ENCODE measurements around the gene OCRL.
A peak's percentile ranks its signal among the peaks of the same experiment; 100 is the strongest.

The OCRL gene

DNA sequence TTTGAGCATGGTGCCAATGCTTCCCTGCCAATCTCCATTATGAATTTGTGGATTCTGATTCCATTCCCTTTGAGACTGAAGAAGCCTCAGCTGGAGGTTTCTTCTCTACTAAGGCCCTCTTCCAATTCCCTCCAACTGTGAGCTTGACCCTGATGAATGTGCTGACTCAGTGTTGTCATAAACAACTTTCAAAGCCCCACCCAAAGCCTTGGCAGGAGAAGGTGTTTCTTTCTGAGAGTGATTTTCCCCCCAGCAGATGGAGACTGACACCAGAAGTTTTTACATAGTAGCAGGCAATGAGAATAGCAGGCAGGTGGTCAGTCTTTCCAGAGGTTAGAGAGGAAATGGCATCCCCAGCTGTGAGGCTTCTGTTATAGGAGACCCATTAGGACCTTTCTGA lies 53.1 kb downstream of the OCRL start:
- no peak for DNase-seq

DNA sequence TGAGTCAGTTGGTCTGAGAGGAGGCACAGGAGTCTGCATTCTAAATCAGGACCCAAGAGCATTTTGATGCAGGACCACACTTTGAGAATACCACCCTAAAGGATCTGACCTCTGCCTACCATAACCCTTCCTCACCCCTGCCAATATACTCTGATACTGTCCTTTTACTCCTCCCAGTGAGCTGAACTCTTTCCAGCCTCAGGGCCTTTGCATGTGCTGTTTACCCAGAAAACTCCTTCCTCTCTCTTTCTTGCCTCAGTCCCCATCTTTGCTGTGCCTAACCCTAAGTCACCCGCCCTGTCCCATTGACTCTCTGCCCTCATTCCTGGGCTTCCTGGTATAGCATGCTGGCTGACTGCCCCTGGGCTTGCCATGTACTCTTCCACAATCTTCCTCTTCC lies 54.7 kb downstream of the OCRL start:
- no peak for DNase-seq

DNA sequence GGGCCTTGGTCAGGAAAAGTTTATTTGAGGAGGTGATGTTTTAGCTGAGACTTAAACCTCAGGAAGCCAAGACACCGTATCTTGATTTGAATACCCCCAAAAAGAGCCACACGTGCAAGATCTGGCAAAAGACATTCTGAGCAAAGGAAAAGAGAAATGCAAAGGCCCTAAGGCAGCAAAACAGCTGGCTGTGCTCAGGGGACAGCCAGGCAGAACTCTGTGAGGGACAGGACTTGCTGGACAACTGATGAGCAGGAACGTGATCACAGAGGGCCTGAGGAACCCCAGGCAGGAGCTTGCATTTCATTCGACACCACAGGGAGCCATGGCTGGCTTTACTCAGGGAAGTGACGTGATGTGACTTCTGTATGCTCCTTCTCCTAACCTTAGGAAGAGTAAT lies 56.0 kb downstream of the OCRL start:
- DNase-seq, result no peak

DNA sequence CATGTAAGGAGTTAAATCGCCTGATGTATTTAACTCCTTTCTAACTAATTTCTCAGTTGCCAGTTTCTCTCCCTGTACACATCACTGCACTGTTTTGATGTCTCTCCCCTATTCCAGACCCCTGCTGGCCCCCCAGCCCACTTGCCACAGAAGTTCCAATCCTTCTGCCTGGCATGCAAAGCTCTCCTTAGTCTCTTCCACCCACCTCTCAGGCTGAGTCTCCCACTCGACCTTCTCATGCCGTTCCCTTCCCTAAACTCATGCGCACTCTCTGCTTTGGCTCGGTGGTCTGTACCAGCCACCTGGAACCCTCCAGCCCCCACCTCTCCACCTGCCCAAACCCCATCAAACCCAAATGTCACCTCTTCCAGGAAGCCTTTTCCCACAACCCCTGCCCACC lies 57.8 kb downstream of the OCRL start:
- DNase-seq, result no peak

DNA sequence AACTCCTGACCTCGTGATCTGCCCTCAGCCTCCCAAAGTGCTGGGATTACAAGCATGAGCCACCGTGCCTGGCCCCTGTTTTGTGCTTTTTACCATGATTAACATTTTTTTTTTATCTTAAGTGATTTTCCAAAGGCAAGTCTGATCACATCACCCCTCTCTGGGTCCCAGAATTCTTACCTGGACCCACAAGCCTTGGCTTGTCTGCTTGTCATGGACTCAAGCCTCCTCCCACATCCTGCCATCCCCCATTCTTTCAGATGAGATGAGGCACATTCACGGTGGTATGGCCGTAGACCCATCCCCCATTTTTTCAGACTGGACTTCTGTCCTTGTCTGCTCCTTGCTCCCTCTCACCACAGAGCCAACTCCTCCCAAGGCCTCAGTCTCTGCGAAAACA lies 59.4 kb downstream of the OCRL start:
- DNase-seq, result no peak

DNA sequence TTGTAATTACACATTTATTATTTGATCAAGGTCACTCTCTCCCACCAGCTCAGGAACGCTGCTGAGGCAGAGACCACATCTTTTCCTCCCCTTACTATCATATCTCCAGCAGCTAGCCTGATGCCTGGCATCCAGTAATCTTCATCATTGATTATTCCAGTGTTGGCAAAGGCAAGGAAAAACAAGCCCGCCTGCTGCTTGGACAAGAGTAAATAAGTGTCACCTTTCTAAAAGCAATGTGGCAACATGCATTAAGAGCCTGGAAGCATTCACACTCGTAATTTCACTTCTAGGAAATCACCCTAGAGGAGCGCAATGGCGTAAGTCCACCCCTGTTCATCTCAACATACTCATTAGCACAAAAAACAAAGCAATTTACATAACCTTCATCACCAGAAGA lies 59.9 kb downstream of the OCRL start:
- DNase-seq, result no peak

DNA sequence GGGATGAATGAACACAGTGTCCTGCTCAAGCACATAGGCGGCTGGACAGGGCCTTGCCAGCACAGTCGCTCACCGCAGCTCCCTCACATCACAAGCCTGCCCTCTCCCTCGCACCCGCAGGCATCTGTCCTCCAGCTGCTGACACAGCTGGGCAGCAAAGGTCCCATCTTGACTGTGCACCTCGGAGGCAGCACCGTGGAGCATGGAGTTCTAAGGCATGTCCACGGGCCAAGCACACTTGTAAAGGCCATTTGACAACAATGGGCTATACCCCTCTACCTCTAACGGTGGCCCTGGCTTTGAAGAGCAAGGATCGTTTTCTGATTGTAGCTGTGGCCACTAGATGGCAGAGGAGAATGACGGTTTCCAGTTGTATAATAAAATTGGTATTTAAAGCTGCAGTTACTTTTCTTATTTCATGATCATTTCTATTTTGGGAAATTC lies 60.9 kb downstream of the OCRL start:
- no peak for DNase-seq

DNA sequence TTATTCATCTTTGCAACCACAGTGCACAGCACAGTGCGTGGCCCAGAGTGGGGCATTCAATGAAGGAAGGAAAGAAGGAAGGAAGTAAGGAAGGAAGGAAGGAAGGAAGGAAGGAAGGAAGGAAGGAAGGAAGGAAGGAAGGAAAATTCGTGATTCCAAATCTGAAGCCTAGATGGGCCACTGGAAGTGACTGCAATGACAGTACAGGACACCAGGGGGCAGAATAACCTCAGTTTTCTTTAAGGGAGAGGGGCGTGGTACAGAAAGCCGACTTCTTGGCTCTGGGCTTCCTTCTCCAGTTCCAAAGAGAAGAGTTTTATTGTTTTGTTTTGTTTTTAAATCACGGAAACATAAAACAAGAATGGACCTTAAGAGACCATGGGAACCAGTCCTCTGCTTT lies 66.9 kb downstream of the OCRL start:
- DNase-seq, result peak; percentile 20

DNA sequence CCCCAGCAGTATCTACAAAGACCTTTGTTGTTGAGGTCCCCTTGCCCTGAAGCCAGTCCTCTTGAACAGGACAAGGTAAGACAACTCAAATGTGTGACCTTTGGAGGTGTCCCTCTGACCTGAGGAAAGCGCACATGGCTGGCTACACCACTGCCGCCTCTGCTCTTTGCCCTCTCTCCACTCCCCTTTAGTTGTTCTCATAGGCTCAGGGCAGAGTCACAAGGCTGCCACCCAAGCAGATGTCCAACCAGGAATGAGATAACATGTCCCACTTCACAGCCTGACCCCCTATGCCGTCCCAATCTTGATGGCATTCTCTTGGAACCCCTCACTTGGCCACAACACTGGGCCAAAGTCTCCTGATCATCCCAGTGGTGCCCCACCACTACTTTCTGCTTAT lies 68.4 kb downstream of the OCRL start:
- DNase-seq, result no peak

DNA sequence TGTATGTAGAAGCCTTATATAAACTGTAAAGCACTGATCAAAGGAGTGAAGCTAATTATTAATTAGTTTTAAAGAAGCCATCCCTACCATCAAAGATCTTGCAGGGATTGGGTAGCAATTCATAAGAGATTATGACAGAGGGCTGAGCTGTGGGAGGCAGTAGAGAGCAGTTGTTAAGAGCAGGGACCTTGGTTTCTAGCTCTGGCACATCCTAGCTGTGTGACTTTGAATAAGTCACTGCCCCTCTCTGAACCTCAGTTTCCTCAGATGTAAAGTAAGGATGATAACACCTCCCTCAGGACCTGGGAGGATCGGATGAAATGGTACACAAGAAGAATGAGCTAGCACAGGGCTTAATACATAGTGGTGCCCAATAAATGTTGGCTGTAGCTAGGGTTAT lies 69.3 kb downstream of the OCRL start:
- DNase-seq, result no peak

DNA sequence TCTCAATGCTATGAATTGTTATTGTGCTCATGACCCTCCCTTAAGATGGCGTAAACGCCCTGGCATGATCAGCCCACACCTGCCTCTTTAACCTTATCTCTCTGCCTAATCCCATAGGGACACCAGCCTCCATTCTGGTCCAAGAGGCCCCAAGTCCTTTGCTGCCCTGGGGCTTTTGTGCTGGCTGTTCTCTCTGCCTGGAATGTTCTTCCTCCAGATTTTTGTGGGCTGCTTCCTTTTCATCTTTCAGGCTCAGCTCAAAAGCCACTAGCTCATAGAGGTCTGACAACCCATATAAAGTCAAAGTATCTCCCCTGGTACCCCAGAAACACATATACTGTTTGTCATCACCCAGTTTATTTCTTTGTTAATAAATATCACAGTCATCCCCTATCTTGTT lies 72.3 kb downstream of the OCRL start:
- no peak for DNase-seq

DNA sequence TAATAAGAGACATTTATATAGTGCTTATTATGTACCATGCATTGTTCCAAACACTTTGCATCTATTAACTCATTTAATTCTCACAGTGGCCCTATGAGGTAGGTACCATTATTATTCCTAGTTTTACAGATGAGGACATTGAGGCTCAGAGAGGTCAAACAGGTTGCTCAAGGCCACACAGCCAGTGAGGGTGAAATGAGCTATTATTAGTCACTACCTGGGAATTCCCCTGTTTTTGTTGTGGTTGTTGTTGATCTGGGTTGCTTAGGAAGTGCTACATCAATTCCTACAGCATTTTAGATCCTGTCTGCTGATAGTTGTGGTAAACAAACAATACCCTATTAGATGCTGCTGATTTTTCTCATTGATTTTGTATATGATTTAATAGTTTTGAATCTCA lies 73.5 kb downstream of the OCRL start:
- DNase-seq, result no peak

DNA sequence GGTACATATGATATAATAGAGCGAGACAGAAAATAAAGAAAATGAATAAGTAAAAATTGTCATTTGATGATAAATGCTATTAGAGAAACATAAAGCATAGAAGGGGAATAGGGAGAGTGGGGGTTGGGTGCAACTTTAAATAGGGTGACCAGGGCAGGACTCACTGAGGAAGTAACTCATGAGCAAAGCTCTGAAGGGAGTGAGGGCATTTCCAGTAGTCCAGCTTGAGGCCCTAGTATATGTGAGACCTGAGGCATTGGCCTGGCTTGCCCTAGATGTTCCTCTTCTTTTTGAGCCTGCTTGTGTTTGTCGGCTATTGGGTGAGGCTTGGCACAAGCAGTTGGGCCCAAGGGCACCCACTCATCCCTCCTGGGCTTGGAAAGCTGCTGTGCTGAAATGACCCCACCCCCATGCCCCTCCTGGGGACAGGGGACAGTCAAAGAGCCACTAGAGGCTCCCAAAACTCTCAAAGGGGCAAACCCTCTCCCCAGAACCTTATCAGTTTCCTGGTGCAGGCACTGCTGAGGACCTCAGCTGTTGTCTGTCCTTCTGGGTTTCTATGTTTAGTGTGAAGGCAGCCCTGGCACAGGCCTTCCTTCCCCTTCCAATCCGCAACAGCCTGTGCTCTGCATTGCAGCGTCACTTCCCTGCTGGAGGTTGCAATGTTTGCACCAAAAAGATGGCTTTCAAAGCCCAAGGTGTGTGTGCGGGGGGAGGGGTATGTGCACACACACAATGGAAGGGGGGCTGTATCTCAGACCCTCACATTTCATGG lies 74.6 kb downstream of the OCRL start:
- no peak for DNase-seq

DNA sequence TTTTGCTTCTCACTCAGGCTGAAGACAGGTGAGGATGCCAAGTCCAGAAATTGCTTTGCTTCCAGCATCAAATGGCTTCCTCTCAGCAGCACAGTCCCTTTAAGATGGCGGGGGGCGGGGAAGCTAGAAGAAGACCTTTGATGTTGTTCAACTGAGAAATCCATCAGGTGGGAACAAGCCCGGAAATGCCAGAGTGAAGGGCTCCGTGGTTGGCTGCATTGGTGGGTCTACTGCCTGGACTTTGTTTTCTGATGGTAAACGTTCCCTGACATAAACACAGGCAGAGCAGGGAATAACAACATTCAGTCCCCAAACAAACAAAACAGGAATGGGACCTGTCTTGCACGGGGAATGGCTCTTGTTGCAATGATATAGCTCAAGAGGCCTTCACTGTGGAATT lies 77.4 kb downstream of the OCRL start:
- no peak for DNase-seq

DNA sequence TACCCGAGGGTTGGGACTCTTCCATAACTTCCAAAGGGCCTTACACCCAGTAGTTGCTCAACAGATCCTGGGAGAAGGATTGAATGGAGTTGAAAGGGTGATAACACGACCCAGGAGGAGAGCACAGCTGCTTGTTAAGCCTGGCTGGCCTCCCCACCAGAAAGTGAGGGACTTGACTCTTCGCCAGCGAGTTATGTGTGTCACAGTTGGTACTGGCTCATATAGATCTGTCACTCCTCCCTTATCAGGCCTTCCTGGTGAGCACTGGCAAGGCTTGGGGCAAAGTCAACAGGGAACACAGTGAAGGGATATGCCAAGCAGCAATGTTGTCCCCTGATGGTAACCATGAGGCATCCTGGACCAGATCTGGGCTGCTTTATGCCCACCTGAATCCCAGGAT lies 78.9 kb downstream of the OCRL start:
- DNase-seq, result no peak

DNA sequence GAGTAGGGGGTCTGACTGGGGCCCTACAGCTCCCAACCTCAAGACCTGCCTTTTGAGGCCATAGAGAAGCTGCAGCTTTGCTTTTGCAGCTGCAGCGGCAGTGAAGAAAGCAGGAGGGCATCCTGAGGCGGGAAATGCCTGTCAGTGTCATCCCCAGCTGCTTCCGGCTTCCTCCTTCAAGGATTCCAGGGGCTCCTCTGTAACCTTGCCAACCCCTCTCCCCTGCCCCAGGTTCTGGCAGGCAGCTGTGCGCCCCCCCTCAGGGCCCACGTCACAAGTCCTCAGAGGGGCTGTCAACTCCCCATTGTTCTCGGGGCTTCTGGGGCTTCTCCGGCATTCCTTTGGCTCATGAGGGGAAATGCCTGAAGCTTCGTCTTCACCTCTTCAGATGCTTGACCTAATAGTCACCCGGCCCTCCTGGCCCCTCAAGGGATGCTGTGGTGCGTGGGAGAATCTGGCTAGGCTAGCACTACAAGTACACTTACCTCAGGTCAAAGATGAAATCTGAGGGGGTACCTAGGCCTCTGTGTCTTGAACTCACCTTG lies 82.8 kb downstream of the OCRL start:
- DNase-seq, result no peak

DNA sequence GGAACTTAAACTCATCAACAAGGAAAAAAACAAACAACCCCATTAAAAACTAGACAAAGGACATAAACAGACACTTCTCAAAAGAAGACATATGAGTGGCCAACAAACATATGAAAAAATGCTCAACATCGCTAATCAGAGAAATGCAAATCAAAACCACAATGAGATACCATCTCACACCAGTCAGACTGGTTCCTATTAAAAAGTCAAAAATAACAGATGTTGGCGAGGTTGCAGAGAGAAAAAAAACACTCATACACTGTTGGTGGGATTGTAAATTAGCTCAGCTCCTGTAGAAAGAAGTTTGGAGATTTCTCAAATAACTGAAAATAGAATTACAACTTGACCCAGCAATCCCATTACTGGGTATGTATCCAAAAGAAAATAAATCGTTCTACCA lies 86.0 kb downstream of the OCRL start:
- DNase-seq, result no peak

DNA sequence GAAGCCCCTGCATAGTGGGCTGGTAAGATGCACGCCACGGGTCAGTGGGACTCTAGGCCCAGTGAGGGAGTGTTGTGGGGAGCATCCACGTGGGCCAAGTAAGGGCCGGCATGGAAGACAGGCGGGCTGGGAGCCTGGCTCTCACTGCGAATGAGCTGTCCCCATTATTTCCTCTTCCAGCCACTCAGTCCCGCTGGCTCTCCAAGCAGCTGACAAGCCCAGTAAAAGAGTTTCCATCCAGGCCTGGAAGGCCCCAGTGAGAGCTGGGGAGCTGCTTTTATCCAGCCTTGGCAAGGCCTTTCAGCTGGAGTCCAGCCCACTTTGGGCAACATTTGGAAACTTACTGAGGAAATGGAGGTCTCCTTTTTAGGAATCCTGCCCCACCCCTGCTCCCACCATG lies 89.8 kb downstream of the OCRL start:
- DNase-seq, result no peak

DNA sequence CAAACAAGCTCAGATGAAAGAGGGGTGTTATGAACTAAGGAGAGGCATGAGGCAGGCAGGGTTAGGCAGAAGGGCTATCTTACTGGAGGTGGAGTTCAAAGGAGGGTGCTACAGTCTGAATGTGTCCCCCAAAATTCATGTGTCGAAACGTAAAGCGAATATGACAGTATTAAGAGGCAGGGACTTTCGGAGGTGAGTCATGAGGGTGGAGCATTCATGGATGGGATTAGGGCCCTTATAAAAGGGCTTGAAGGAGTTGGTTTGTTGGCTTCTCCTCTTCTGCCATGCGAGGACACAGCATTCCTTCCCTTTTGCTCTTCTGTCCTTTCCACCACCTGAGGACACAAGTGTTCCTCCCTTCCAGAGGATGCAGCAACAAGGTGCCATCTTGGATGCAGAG lies 91.8 kb downstream of the OCRL start:
- DNase-seq, result no peak

DNA sequence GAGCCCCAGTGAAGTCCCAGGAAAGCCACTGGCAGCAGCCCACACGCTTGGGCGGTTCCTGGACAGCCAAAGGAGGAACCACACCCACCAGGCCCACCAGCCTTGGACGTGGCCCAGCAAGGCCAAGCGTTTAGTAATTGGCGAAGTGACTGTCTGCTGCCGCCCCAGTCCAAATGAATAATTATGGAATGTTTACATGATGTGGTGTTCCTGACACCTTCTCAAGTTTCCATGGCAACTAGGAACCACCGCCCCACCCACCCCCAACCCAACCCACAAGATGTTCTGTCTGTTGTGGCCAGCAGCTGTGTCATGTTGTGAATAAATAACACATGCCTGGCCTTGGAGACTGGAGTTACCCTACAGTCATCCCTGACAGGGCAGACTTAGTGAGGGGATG lies 92.4 kb downstream of the OCRL start:
- no peak for DNase-seq

DNA sequence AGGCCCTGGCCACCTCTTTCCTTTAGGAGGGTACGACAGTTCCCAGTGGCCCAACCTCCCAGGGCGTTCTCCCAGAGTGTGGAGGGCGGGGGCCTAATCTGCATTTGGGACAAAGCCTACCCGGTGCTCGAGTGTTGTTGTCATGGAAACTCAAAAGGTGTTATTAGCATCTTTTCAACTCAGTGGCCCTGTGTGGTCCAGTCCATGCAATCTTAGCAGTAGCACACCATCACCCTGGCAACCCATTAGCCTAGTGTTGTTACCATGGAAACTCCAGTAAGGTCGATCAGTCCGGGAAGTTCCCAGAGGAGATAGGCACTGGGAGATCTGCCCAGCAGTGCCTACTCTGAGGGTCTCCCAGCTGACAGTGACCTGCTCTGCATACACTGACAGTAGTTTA lies 94.5 kb downstream of the OCRL start:
- no peak for DNase-seq

DNA sequence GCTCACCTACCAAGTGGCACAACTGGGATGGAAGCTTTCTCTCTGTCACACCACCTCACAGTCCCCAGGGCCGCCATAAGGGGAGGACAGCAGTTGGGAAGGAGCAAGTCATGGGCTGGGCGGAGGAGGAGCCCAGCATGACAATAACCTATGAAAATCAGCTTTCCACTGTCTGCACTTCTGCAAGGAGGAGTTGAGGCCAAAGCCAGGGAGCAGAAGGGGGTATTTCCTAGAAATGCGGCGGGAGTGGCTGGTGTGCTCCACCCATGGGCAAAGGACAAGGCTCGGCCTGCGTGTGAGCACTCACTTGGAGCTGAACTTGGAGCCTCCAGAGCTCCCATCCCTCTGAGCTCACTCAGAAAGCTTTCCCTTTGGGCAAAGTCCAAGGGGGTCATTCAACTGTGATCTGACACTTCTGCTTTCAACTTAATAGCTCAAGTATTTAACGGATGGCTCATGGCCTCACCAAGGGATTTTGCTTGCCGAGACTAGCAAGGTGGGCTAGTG lies 96.2 kb downstream of the OCRL start:
- no peak for DNase-seq

DNA sequence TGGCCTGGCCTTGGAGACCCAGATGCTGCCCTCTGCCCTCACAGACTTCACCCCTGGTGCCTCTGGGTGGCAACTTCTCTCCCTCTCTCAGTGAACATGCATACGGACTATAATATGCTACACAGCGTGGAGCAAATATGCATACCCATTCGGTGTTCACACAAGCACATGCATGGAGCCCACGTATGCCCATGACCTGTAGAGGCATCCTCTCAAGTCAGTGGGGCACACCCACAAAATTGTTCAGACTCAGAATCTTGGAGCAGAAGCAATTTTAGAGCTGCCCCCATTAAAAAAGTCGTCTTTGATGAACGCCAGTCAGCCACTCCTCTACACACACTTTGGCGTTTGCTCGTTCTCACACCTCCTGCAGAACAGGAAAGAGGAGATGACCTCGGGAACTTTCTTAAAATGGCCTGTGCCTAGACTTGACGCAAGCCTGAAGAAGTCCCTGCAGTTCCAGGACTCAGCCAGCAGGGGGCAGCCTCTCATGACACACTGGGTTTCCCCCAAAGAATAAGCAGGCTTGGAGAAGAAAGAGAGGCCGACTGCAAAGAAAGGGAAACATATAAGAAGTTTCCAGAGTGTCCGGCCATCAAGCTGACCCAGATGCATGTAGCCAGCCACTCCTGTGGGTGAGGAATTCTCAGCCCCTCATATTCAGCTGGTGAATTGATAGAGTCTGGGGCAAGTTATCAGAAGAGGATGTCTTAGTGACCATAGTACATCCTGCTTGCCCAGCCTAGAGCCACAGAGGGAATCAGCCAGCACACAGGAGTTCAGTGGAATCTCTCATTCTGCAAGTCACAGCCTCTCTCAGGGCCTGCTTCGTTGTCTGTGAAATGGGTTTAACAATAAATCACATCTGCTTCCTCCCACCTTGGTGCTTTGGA lies 97.4 kb downstream of the OCRL start:
- peak; percentile 53 for DNase-seq

DNA sequence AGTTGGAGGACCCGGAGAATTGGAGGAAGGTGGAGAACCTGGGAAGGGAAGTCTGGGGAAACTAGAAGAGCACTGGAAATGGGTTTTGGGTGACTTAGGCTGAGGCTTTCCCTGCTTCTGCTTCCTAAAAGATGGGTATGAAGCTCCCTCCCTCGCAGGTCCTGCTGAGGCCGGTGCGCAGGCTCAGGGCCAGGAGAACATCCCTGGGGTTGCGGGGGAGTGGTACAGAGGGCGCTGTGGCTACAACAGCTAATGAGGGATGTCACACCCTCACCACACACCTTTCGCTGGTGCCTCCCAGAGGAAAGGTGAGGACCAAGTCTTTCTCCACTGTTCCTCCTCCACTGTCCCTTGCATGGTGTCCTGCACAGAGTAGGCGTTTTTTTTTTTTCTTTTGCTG lies 98.9 kb downstream of the OCRL start:
- no peak for DNase-seq

Data from activated effector memory CD4-positive, alpha-beta T cell treated with Interleukin-2 at 50 U/mL for 16 hours (primary cell).